Panc1 (cell line): ENCODE data around the gene INS.

Experiments
- POLR2AphosphoS5 ChIP-seq: IDR thresholded peaks from 2 replicates; pipeline ENCODE4 v1.6.1; 2012; ENCODE audit warnings: mild to moderate bottlenecking, low read depth, low read length, moderate library complexity
- SIN3A ChIP-seq: IDR thresholded peaks from 2 replicates; pipeline ENCODE4 v1.6.1; 2012; ENCODE audit warnings: low read depth, mild to moderate bottlenecking, low read length, moderate library complexity, borderline replicate concordance; ENCODE audit not compliant: insufficient read depth
- TCF7L2 ChIP-seq: IDR thresholded peaks from 2 replicates; pipeline ENCODE4 v1.6.1; 2011; ENCODE audit warnings: mild to moderate bottlenecking, low read depth, low read length, inconsistent platforms
- TF ChIP-seq, protein P1 (sequence below): fragments of 450-650 bp; IDR thresholded peaks from 2 replicates; pipeline ENCODE4 v1.5.1; 2017; ENCODE audit warnings: mild to moderate bottlenecking
- TF ChIP-seq, protein P2 (sequence below), 2 experiments: IDR thresholded peaks; 2 replicates each; pipeline ENCODE4 v1.6.1; 2011 to 2012; ENCODE audit warnings: low read depth in 2 of 2, control low read depth in 1 of 2, low read length in 1 of 2, mild to moderate bottlenecking in 1 of 2, moderate library complexity in 1 of 2; ENCODE audit not compliant: insufficient read depth in 1 of 2

GRCh38 chr11:2164861-2165555, 4.0 kb upstream of the INS start:
- TF ChIP-seq POLR2AphosphoS5 (no peak), SIN3A (no peak), TCF7L2 (no peak)
- TF ChIP-seq, protein P1, sequence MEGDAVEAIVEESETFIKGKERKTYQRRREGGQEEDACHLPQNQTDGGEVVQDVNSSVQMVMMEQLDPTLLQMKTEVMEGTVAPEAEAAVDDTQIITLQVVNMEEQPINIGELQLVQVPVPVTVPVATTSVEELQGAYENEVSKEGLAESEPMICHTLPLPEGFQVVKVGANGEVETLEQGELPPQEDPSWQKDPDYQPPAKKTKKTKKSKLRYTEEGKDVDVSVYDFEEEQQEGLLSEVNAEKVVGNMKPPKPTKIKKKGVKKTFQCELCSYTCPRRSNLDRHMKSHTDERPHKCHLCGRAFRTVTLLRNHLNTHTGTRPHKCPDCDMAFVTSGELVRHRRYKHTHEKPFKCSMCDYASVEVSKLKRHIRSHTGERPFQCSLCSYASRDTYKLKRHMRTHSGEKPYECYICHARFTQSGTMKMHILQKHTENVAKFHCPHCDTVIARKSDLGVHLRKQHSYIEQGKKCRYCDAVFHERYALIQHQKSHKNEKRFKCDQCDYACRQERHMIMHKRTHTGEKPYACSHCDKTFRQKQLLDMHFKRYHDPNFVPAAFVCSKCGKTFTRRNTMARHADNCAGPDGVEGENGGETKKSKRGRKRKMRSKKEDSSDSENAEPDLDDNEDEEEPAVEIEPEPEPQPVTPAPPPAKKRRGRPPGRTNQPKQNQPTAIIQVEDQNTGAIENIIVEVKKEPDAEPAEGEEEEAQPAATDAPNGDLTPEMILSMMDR: no peak
- TF ChIP-seq, protein P2, sequence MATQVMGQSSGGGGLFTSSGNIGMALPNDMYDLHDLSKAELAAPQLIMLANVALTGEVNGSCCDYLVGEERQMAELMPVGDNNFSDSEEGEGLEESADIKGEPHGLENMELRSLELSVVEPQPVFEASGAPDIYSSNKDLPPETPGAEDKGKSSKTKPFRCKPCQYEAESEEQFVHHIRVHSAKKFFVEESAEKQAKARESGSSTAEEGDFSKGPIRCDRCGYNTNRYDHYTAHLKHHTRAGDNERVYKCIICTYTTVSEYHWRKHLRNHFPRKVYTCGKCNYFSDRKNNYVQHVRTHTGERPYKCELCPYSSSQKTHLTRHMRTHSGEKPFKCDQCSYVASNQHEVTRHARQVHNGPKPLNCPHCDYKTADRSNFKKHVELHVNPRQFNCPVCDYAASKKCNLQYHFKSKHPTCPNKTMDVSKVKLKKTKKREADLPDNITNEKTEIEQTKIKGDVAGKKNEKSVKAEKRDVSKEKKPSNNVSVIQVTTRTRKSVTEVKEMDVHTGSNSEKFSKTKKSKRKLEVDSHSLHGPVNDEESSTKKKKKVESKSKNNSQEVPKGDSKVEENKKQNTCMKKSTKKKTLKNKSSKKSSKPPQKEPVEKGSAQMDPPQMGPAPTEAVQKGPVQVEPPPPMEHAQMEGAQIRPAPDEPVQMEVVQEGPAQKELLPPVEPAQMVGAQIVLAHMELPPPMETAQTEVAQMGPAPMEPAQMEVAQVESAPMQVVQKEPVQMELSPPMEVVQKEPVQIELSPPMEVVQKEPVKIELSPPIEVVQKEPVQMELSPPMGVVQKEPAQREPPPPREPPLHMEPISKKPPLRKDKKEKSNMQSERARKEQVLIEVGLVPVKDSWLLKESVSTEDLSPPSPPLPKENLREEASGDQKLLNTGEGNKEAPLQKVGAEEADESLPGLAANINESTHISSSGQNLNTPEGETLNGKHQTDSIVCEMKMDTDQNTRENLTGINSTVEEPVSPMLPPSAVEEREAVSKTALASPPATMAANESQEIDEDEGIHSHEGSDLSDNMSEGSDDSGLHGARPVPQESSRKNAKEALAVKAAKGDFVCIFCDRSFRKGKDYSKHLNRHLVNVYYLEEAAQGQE (IDR thresholded peaks at IDR 0.05; ENCODE audit: insufficient read depth in 1 of 2, low read depth in 2 of 2, low read length in 1 of 2): no peak
